Coronary artery (tissue), 2 donors: ENCODE results near the gene DCST1.

Experiments used
- DNase-seq: peaks from one replicate; pipeline ENCODE4 v3.0.0-alpha.2; 2017; ENCODE audit warnings: low spot score
- H3K27ac ChIP-seq, 2 donors: fragments of 200-600 bp; sonication (generic); one replicate each; pipeline ENCODE4 v1.5.1; 2016 to 2019
- H3K4me3 ChIP-seq: fragments of 200-600 bp; sonication (generic); 2 replicates; pipeline ENCODE4 v1.5.1; 2016; ENCODE audit warnings: mild to moderate bottlenecking, moderate library complexity
- TF ChIP-seq, protein P1 (sequence below): fragments of 200-600 bp; sonication (generic); IDR thresholded peaks from one replicate; pipeline ENCODE4 v1.5.1; 2019; ENCODE audit warnings: antibody characterized with exemption

DCST1 gene

DNA sequence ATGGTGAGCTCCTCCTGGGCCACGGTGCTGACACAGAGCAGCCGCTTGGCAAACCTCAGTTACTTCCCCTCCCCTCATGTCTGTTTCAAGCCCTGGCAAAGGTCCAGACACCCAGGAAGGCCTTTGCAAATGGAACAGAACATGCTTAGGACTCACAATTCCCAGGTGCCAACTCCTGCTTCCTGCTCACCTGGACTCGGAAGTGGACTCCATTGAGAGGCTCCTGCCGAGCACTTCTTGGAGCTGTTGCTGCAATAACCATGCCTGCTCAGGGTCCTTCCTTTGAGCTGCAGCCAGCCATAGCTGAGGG, 10.7 kb upstream of the DCST1 start:
- H3K27ac ChIP-seq, result no peak overlapping the region
- no peak for DNase-seq
- H3K4me3 ChIP-seq, result no peak overlapping the region
- TF ChIP-seq, protein P1, sequence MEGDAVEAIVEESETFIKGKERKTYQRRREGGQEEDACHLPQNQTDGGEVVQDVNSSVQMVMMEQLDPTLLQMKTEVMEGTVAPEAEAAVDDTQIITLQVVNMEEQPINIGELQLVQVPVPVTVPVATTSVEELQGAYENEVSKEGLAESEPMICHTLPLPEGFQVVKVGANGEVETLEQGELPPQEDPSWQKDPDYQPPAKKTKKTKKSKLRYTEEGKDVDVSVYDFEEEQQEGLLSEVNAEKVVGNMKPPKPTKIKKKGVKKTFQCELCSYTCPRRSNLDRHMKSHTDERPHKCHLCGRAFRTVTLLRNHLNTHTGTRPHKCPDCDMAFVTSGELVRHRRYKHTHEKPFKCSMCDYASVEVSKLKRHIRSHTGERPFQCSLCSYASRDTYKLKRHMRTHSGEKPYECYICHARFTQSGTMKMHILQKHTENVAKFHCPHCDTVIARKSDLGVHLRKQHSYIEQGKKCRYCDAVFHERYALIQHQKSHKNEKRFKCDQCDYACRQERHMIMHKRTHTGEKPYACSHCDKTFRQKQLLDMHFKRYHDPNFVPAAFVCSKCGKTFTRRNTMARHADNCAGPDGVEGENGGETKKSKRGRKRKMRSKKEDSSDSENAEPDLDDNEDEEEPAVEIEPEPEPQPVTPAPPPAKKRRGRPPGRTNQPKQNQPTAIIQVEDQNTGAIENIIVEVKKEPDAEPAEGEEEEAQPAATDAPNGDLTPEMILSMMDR, result no peak

- Histone ChIP-seq H3K4me3 (no peak overlapping the region), H3K27ac (no peak overlapping the region)
- TF ChIP-seq, protein P1, result no peak
- DNase-seq, result no peak
Measured at GRCh38 chr1:155023627-155024026, 10.0 kb upstream of the DCST1 start.

DNA sequence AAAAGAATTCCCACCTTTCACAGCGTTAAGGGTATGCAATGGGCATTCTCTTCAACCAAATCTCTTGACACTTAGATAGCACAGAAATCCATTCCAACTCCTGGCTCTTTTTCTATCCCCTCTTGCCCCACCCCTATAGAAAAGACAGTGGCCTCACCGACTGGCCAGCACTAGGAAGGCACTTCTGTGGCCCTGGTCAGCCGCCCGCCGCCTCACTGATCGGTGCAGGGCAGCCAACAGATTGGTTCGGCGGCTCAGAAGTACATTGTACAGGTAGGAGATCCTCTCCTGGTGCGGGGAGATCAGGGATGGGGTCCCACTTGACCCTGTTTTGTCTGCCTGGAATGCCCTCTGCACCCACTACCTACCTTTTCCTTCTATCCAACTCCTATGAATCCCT, 9.3 kb upstream of the DCST1 start:
- no peak for DNase-seq
- Histone ChIP-seq H3K4me3 (no peak overlapping the region), H3K27ac (no peak overlapping the region)
- TF ChIP-seq, protein P1, result no peak

- DNase-seq, result no peak
- TF ChIP-seq, protein P1, result no peak
- Histone ChIP-seq H3K27ac (no peak overlapping the region), H3K4me3 (no peak overlapping the region)
Measured at GRCh38 chr1:155026154-155026553, 7.5 kb upstream of the DCST1 start.

- no peak overlapping the region for H3K27ac ChIP-seq
- H3K4me3 ChIP-seq, result no peak overlapping the region
- TF ChIP-seq, protein P1, result no peak
- DNase-seq, result no peak
Measured at GRCh38 chr1:155026588-155026987, 7.0 kb upstream of the DCST1 start.

DNA sequence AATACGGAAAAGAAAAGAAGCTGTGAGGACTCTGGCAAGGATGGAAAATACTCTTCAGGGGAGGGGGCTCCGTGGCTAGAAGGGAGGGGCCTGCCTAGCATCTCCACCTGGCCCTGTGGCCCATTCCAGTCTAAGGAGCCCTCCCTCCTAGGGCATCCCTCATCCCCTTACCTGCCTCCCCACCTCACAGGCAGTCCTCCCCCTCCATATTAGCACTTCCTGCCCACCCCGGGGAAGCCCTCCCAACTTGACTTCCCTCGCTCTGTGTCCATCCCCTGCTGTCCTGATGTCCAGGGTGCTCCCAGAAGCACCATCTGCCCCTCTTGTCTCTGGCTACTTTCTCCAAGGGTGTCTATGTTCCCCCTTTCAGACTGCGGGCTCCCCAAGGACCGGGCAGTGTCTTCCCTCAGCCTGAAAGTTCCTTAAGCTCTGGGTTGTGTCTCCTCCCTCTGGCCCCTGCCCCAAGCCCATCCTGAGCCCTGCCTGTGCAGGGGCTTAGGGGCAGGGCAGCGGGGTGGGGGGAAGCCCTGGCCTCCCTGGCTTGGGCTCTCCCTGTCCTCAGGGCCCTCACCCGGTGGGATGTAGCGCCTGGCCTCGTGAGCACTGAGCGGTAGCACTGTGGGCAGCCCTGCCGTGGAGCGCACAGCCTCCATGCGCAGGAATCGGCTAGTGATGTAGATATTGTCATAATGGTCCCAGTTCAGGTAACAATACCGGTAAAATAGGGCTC, 3.9 kb upstream of the DCST1 start:
- TF ChIP-seq, protein P1, result no peak
- DNase-seq, result no peak
- Histone ChIP-seq H3K4me3 (no peak overlapping the region), H3K27ac (no peak overlapping the region)

DNA sequence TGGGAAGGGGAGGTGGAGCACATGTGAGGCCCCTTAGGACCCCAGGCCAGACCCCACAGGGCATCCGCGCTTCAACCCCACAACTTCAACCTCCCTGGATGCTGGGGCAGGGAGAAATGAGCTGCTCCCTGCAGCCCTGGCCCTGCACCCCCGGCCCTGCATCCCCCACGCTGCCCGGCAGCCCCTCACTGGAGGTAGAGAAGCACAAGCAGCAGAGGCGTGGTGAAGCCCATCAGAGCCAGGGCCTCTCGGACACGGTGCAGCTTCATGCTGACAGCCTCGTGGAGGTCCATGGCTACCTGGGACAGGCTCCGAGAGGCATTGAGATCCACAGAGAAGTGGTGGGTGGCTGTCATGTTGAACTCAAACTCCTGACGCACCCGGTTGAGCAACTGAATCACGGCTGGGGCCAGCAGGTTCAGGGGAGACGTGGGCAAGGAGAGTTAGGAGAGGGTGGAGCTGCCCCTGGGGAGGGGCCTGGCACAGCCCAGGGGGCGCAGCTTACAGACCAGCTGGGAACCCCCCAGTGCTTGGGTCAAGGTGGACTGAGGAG, 3.3 kb upstream of the DCST1 start:
- DNase-seq, result no peak
- TF ChIP-seq, protein P1, result no peak
- Histone ChIP-seq H3K4me3 (no peak overlapping the region), H3K27ac (no peak overlapping the region)
